22Rv1 (cell line): Measurements from ENCODE around the gene CHST8.

Source experiments
- CTCF ChIP-seq: fragments of 450-650 bp; IDR thresholded peaks from 2 replicates; pipeline ENCODE4 v1.5.1; 2017; ENCODE audit warnings: mild to moderate bottlenecking
- ZFX ChIP-seq: fragments of 450-650 bp; IDR thresholded peaks from 2 replicates; pipeline ENCODE4 v1.6.1; 2017; ENCODE audit warnings: antibody characterized with exemption, borderline replicate concordance

- TF ChIP-seq CTCF = no peak
- TF ChIP-seq ZFX = no peak
Observed at GRCh38 chr19:33809960-33810359, 188.2 kb downstream of the CHST8 start.
